Activated B cell treated with CpG ODN at 0.5 μM for 24 hours (primary cell): ENCODE data around the gene EFCAB11. TPM values are rescaled to one million over a fixed set of nuclear protein-coding genes. Genes with fewer than 3 reads are reported as not detected.

Source experiments
- ATAC-seq: fragments of 200-7000 bp; cut with Tn5 transposase; one replicate; pipeline ENCODE4 v1.10.0; 2021; ENCODE audit warnings: low read depth, mild to moderate bottlenecking, moderate library complexity
- CTCF ChIA-PET: fragments of 350-600 bp; sonication (Branson Sonifier 250); formaldehyde crosslinking; loops from one replicate; lab custom pipeline; 2021; ENCODE audit warnings: antibody characterized with exemption; lab: Charles Lee
- POLR2A ChIA-PET: fragments of 350-600 bp; sonication (Branson Sonifier 250); formaldehyde crosslinking; loops from one replicate; lab custom pipeline; 2021; ENCODE audit warnings: antibody characterized with exemption; lab: Charles Lee
- DNase-seq: peaks from one replicate; pipeline ENCODE4 v3.0.0; 2022
- H3K27ac Mint-ChIP-seq: one replicate; pipeline ENCODE4 v1.8.0; 2020; ENCODE audit warnings: mixed read lengths
- H3K27me3 Mint-ChIP-seq: one replicate; pipeline ENCODE4 v1.8.0; 2021; ENCODE audit warnings: mixed read lengths
- H3K36me3 Mint-ChIP-seq: one replicate; pipeline ENCODE4 v1.8.0; 2021; ENCODE audit warnings: low read depth, mixed read lengths
- H3K4me1 Mint-ChIP-seq: one replicate; pipeline ENCODE4 v1.8.0; 2021; ENCODE audit warnings: mixed read lengths
- H3K4me3 Mint-ChIP-seq: one replicate; pipeline ENCODE4 v1.8.0; 2020; ENCODE audit warnings: mild to moderate bottlenecking, mixed read lengths
- H3K9me3 Mint-ChIP-seq: one replicate; pipeline ENCODE4 v1.8.0; 2020; ENCODE audit warnings: mixed read lengths
- CTCF ChIP-seq: fragments of 200-600 bp; IDR thresholded peaks from one replicate; pipeline ENCODE4 v1.8.0; 2022; ENCODE audit warnings: antibody characterized with exemption, mild to moderate bottlenecking
- intact Hi-C: fragments of 100-400 bp; cut with micrococcal nuclease; formaldehyde crosslinking; loops from one replicate; pipeline ENCODE4 v1.15.1; 2024
- total RNA-seq: library from RNA; stranded (reverse); gene quantifications from 2 replicates; pipeline ENCODE4 v1.2.3, GENCODE V29; 2022

Gene EFCAB11
- total RNA-seq, 1 donor from 2014 or later, result 7.5 TPM

DNA sequence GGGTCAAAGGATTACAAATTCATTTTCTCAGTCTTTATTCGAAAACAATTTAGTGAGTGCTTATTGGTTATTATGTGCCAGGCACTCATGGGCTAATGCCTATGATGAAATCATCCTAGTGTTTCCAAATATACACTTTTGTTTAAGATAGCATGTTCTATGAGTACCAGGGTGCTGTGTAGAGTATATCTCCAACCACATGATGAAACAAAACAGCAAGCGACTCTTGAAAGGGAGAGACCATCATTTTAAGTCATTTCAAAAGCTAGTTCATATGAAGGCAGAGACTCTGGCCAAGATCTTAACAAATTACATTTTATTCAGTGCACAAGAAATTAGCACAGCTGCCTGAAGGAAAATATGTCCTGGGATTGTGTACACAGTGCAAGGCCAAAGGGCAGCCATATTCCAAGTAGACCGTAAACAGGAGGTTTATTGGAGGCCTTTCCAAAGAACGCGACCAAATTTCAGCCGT, 204.2 kb downstream of the EFCAB11 start:
- no peak for TF ChIP-seq CTCF
- Mint-ChIP-seq H3K9me3 (peaks cover 5% of the 10 kb centered on the region), H3K4me1 (no peaks in the 10 kb centered on the region), H3K36me3 (no peaks in the 10 kb centered on the region), H3K4me3 (no peak overlapping the region), H3K27ac (no peak overlapping the region), H3K27me3 (no peaks in the 10 kb centered on the region)
- intact Hi-C loops, result no loop called here
- no peak for DNase-seq
- POLR2A ChIA-PET, result no interaction called here
- CTCF ChIA-PET, result no interaction called here
- no peak for ATAC-seq

GRCh38 chr14:89748004-89748403, 206.5 kb downstream of the EFCAB11 start:
- Mint-ChIP-seq H3K27me3 (no peaks in the 10 kb centered on the region), H3K36me3 (no peaks in the 10 kb centered on the region), H3K9me3 (peaks cover 7% of the 10 kb centered on the region), H3K27ac (no peak overlapping the region), H3K4me3 (no peak overlapping the region), H3K4me1 (no peaks in the 10 kb centered on the region)
- CTCF ChIA-PET, result no interaction called here
- intact Hi-C loops, result no loop called here
- ATAC-seq, result no peak
- DNase-seq, result no peak
- POLR2A ChIA-PET, result no interaction called here
- no peak for TF ChIP-seq CTCF

DNA sequence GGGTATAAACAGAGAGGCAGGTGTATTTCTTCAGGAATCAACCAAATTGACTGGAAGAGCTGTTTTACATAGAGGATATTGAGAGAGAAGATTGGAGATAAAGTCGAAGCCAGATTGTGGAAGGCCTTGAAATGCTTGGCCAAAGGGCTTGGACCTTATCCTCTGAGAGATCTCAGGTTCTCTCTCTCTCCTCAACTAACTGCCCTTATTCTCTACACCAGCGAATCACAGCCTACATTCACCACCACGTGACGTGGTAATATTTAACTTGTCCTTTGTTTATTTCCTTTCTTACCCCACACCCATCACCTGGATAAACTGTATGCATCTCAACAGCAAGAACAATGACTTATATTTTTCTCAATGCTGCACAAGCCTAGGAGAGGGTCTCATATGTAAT, 207.4 kb downstream of the EFCAB11 start:
- no peak for DNase-seq
- ATAC-seq, result no peak
- Mint-ChIP-seq H3K27me3 (no peaks in the 10 kb centered on the region), H3K36me3 (no peaks in the 10 kb centered on the region), H3K4me3 (no peak overlapping the region), H3K4me1 (no peaks in the 10 kb centered on the region), H3K27ac (no peak overlapping the region), H3K9me3 (peaks cover 8% of the 10 kb centered on the region)
- ChIA-PET CTCF (no interaction called here), POLR2A (no interaction called here)
- no peak for TF ChIP-seq CTCF
- intact Hi-C loops, result no loop called here

- no peak for ATAC-seq
- Mint-ChIP-seq H3K9me3 (peaks cover 10% of the 10 kb centered on the region), H3K27ac (no peak overlapping the region), H3K27me3 (no peaks in the 10 kb centered on the region), H3K4me1 (no peaks in the 10 kb centered on the region), H3K36me3 (no peaks in the 10 kb centered on the region), H3K4me3 (no peak overlapping the region)
- TF ChIP-seq CTCF, result no peak
- intact Hi-C loops, result no loop called here
- ChIA-PET POLR2A (interaction anchor here (0.6 kb wide), 1 partner anchor 312 kb away, joined by 3 read pairs; no protein-coding TSS in a partner anchor), CTCF (no interaction called here)
- no peak for DNase-seq
Observed at GRCh38 chr14:89746654-89747053, 207.9 kb downstream of the EFCAB11 start.

DNA sequence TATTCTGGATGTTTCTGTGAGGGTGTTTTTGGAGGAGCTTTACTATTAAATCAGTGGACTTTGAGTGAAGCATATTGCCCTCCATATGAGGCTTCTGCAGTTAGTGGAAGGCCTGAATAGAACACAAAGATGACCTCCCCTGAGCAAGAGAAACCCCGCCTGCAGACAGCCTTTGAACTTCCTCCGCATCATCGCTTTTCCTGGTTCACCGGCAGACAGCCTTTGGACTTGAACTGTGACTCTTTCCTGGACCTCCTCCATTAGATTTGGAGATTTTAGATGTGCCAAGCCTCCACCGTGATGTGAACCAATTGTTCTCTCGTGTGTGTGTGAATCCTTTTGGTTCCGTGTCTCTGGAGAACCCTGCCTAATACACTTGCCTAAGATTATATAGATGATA, 208.4 kb downstream of the EFCAB11 start:
- no peak for TF ChIP-seq CTCF
- no peaks in the 10 kb centered on the region for H3K36me3 Mint-ChIP-seq
- CTCF ChIA-PET, result no interaction called here
- no peak overlapping the region for H3K27ac Mint-ChIP-seq
- intact Hi-C loops, result no loop called here
- no peak for DNase-seq
- no peaks in the 10 kb centered on the region for H3K27me3 Mint-ChIP-seq
- H3K4me1 Mint-ChIP-seq, result no peaks in the 10 kb centered on the region
- ATAC-seq, result no peak
- H3K4me3 Mint-ChIP-seq, result no peak overlapping the region
- H3K9me3 Mint-ChIP-seq, result peaks cover 10% of the 10 kb centered on the region
- POLR2A ChIA-PET, result interaction anchor here (0.6 kb wide), 1 partner anchor 311 kb away, joined by 3 read pairs; no protein-coding TSS in a partner anchor

Other genes starting within 250 kb of the EFCAB11 start
- 51.3 and 54.7 TPM in 2 replicates for gene TDP1, start 1.2 kb upstream of the EFCAB11 start, total RNA-seq
- not detected in 2 replicates for gene KCNK13, start 107.3 kb upstream of the EFCAB11 start, total RNA-seq